Panc1 (cell line): Measurements from ENCODE around the gene DDX17. TPM values are rescaled to one million over a fixed set of nuclear protein-coding genes. Genes with fewer than 3 reads are reported as not detected.

Experiments
- ATAC-seq: fragments of 200-7000 bp; cut with Tn5 transposase; 2 replicates; pipeline ENCODE4 v1.9.1; 2020; ENCODE audit warnings: mild to moderate bottlenecking, moderate library complexity
- BruUV-seq: library from RNA; stranded (reverse); fragments of 400-500 nt; replicated peaks from 2 replicates; lab custom pipeline; 2021; lab: Mats Ljungman, UMichigan
- CTCF ChIA-PET: fragments of 300-600 bp; sonication (Branson Sonifier 250); formaldehyde crosslinking; loops from one replicate; lab custom pipeline; 2022; ENCODE audit warnings: antibody characterized with exemption; lab: Charles Lee
- POLR2A ChIA-PET: fragments of 300-600 bp; sonication (Branson Sonifier 250); formaldehyde crosslinking; loops from one replicate; lab custom pipeline; 2022; ENCODE audit warnings: antibody characterized with exemption; lab: Charles Lee
- DNase-seq: peaks from one replicate; pipeline ENCODE4 v3.0.0-alpha.2; 2010; ENCODE audit warnings: low read depth, low spot score
- H3K27ac ChIP-seq: 2 replicates; pipeline ENCODE4 v1.5.1; 2011; ENCODE audit warnings: mild to moderate bottlenecking, low read length, inconsistent platforms
- H3K27me3 ChIP-seq: fragments of 200-500 bp; sonication (Bioruptor generic); 2 replicates; pipeline ENCODE4 v1.6.0; 2014; ENCODE audit warnings: low read length, inconsistent platforms; ENCODE audit not compliant: control insufficient read depth, insufficient read depth
- H3K36me3 ChIP-seq: fragments of 200-500 bp; sonication (Bioruptor generic); 2 replicates; pipeline ENCODE4 v1.5.1; 2014; ENCODE audit warnings: inconsistent platforms, mild to moderate bottlenecking, low read length, moderate library complexity; ENCODE audit not compliant: control insufficient read depth, insufficient read depth
- H3K4me1 ChIP-seq: 2 replicates; pipeline ENCODE4 v1.5.1; 2011; ENCODE audit warnings: inconsistent platforms, mild to moderate bottlenecking, low read length, moderate library complexity; ENCODE audit not compliant: control insufficient read depth, insufficient read depth
- H3K4me3 ChIP-seq, 2 experiments: 2 replicates each; pipeline ENCODE4 v1.5.1; 2011 to 2012; ENCODE audit warnings: low read depth in 2 of 2, low read length in 2 of 2, mild to moderate bottlenecking in 2 of 2, inconsistent platforms in 1 of 2, moderate library complexity in 1 of 2
- H3K9me3 ChIP-seq: fragments of 200-500 bp; sonication (Bioruptor generic); 2 replicates; pipeline ENCODE4 v1.5.1; 2014; ENCODE audit warnings: low read depth, mild to moderate bottlenecking, inconsistent platforms, low read length, moderate library complexity; ENCODE audit not compliant: control insufficient read depth, insufficient read depth
- CTCF ChIP-seq: fragments of 450-650 bp; IDR thresholded peaks from 2 replicates; pipeline ENCODE4 v1.5.1; 2017; ENCODE audit warnings: mild to moderate bottlenecking
- POLR2AphosphoS5 ChIP-seq: IDR thresholded peaks from 2 replicates; pipeline ENCODE4 v1.6.1; 2012; ENCODE audit warnings: mild to moderate bottlenecking, low read depth, low read length, moderate library complexity
- REST ChIP-seq, 2 experiments: IDR thresholded peaks; 2 replicates each; pipeline ENCODE4 v1.6.1; 2011 to 2012; ENCODE audit warnings: low read depth in 2 of 2, control low read depth in 1 of 2, low read length in 1 of 2, mild to moderate bottlenecking in 1 of 2, moderate library complexity in 1 of 2; ENCODE audit not compliant: insufficient read depth in 1 of 2
- SIN3A ChIP-seq: IDR thresholded peaks from 2 replicates; pipeline ENCODE4 v1.6.1; 2012; ENCODE audit warnings: low read depth, mild to moderate bottlenecking, low read length, moderate library complexity, borderline replicate concordance; ENCODE audit not compliant: insufficient read depth
- TCF7L2 ChIP-seq: IDR thresholded peaks from 2 replicates; pipeline ENCODE4 v1.6.1; 2011; ENCODE audit warnings: mild to moderate bottlenecking, low read depth, low read length, inconsistent platforms
- in situ Hi-C: cut with HindIII; loops from 2 replicates; pipeline ENCODE4 v1.10.0; 2016; ENCODE audit warnings: low sequenced_read_pairs, low pct_unique_long_range_greater_than_20kb
- intact Hi-C: fragments of 100-400 bp; cut with micrococcal nuclease; formaldehyde crosslinking; loops from one replicate; pipeline ENCODE4 v1.10.0; 2022; ENCODE audit not compliant: unreplicated experiment
- total RNA-seq: library from RNA; stranded (reverse); gene quantifications from one replicate; pipeline ENCODE4 v1.2.1, GENCODE V29; 2021; ENCODE audit not compliant: unreplicated experiment

The DDX17 gene
- total RNA-seq, 1 experiment from 2014 or later, result 277 TPM

- DNase-seq (no peak), ATAC-seq (no peak)
- CTCF ChIA-PET, result no interaction called here
- no TSS peak for BruUV-seq
- Histone ChIP-seq H3K4me1 (no peaks in the 10 kb centered on the region), H3K27ac (no peak overlapping the region), H3K4me3 (no peak overlapping the region), H3K27me3 (no peaks in the 10 kb centered on the region), H3K9me3 (no peaks in the 10 kb centered on the region), H3K36me3 (no peaks in the 10 kb centered on the region)
- intact Hi-C loops (no loop called here), in situ Hi-C loops (no loop called here)
- TF ChIP-seq POLR2AphosphoS5, result no peak
- TF ChIP-seq REST (IDR thresholded peaks at IDR 0.05; ENCODE audit: insufficient read depth in 1 of 2, low read depth in 2 of 2, low read length in 1 of 2), result no peak
- no peak for TF ChIP-seq SIN3A
- TF ChIP-seq CTCF, result no peak
- no peak for TF ChIP-seq TCF7L2
- POLR2A ChIA-PET, result no interaction called here
These were observed 63.0 kb downstream of the DDX17 start for GRCh38 chr22:38442967-38443627.

- intact Hi-C loops (no loop called here), in situ Hi-C loops (no loop called here)
- Histone ChIP-seq H3K27me3 (no peaks in the 10 kb centered on the region), H3K36me3 (no peaks in the 10 kb centered on the region), H3K4me3 (no peak overlapping the region), H3K4me1 (no peaks in the 10 kb centered on the region), H3K27ac (no peak overlapping the region), H3K9me3 (no peaks in the 10 kb centered on the region)
- TF ChIP-seq TCF7L2, result no peak
- DNase-seq (no peak), ATAC-seq (no peak)
- CTCF ChIA-PET, result no interaction called here
- POLR2A ChIA-PET, result interaction anchor here (0.7 kb wide), 1 partner anchor 8 kb away, joined by 17 read pairs; no protein-coding TSS in a partner anchor
- no TSS peak for BruUV-seq
These were observed 64.4 kb downstream of the DDX17 start for GRCh38 chr22:38441620-38442287.
